ENCODE data around the gene TMEFF2. TPM values are rescaled to one million over a fixed set of nuclear protein-coding genes. Genes with fewer than 3 reads are reported as not detected.

The TMEFF2 gene
- total and polyA plus RNA-seq, 2 of the 8 experiments (the other 6 are each of a cell fraction or from before 2014, with no cell fraction given) = 0.91 to 3.7 TPM

DNA sequence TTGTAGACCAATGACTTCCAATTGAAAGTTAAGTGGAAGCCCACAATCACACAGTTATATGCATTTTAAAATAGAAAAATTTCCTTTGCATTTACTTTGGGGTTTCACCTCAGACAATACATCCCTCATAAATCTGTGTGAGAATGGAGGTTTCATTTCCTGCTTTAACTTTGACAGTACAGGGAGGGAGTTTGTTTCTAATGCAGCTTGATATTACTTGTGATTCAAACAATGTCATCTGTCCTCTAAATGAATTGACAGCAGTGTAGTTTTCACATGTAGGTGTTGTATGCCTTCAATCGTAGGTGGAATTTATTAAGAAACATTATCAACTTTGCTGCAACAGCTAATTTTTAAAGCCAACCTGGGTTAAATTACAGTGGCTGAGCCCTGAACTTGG, 75.2 kb downstream of the TMEFF2 start (continued):
- TF ChIP-seq NRF1 (IDR thresholded peaks at IDR 0.05; ENCODE audit: low read depth, low read length) (no peak), TAF1 (IDR thresholded peaks at IDR 0.05; ENCODE audit: low read depth, low read length) (no peak), GABPA (IDR thresholded peaks at IDR 0.05; ENCODE audit: borderline replicate concordance, insufficient read depth, low read length) (no peak), PHF8 (conservative IDR thresholded peaks at IDR 0.05; ENCODE audit: low read depth, low read length) (no peak)

Measured in H1 (cell line).